Femur (tissue), 1 donor: ENCODE data around the gene GNAI3.

Source experiments
- DNase-seq: peaks from one replicate; pipeline ENCODE4 v3.0.0-alpha.2; 2017

Gene GNAI3

GRCh38 chr1:109603229-109603628 is 54.8 kb downstream of the GNAI3 start:
- no peak for DNase-seq

- DNase-seq: no peak
Observed at GRCh38 chr1:109605381-109605780, 57.0 kb downstream of the GNAI3 start.

GRCh38 chr1:109609881-109610280 is 61.5 kb downstream of the GNAI3 start:
- DNase-seq: no peak

- DNase-seq: no peak
Observed at GRCh38 chr1:109610609-109611307, 62.3 kb downstream of the GNAI3 start.

- DNase-seq: no peak
Observed at GRCh38 chr1:109611308-109611990, 63.0 kb downstream of the GNAI3 start.

- DNase-seq: no peak
Observed at GRCh38 chr1:109613361-109614147, 65.1 kb downstream of the GNAI3 start.

- no peak for DNase-seq
Observed at GRCh38 chr1:109615879-109616278, 67.5 kb downstream of the GNAI3 start.

- no peak for DNase-seq
Observed at GRCh38 chr1:109616391-109616790, 68.0 kb downstream of the GNAI3 start.

- DNase-seq: no peak
Observed at GRCh38 chr1:109617291-109617801, 68.9 kb downstream of the GNAI3 start.

- DNase-seq: no peak
Observed at GRCh38 chr1:109618661-109619575, 70.5 kb downstream of the GNAI3 start.

GRCh38 chr1:109619576-109620400 is 71.4 kb downstream of the GNAI3 start, which contains the start of the genes AMPD2 and GNAT2:
AMPD2 (plus strand) TSS chr1:109619837; CDS start chr1:109621176, 1,339 bp downstream.
GNAT2 (minus strand) TSS chr1:109619616; CDS start chr1:109612870, 6,746 bp downstream.
- DNase-seq: peak; percentile 90

- DNase-seq: peak; percentile 81
Observed at GRCh38 chr1:109620401-109620791, 72.0 kb downstream of the GNAI3 start.

- DNase-seq: peak; percentile 97
Observed at GRCh38 chr1:109620841-109621286, 72.4 kb downstream of the GNAI3 start.

GRCh38 chr1:109621379-109622136 is 73.1 kb downstream of the GNAI3 start:
- no peak for DNase-seq

GRCh38 chr1:109622137-109622892 is 73.9 kb downstream of the GNAI3 start:
- no peak for DNase-seq

GRCh38 chr1:109622895-109623294 is 74.5 kb downstream of the GNAI3 start:
- DNase-seq: no peak

GRCh38 chr1:109623601-109624161 is 75.3 kb downstream of the GNAI3 start:
- DNase-seq: no peak

GRCh38 chr1:109624201-109625010 is 76.0 kb downstream of the GNAI3 start:
- no peak for DNase-seq
